ENCODE data around the gene TMOD1.

The TMOD1 gene

GRCh38 chr9:97517331-97518089 lies 16.0 kb downstream of the TMOD1 start:
- no peak overlapping the region for H2BK120ac ChIP-seq (ENCODE audit: low read depth, low read length)
- peaks cover 4 to 14% of the 10 kb centered on the region in 2 experiments for H3K27me3 ChIP-seq (ENCODE audit: control insufficient read depth in 1 of 2, insufficient read depth in 1 of 2, low read length in 2 of 2)
- H3K4ac ChIP-seq (ENCODE audit: low read depth in 1 of 2, low read length in 2 of 2): no peak overlapping the region
- H2BK5ac ChIP-seq (ENCODE audit: low read depth, low read length, poor library complexity, severe bottlenecking): no peak overlapping the region
- H2AFZ ChIP-seq (ENCODE audit: low read depth, low read length): no peak overlapping the region
- 87% methylated on average over 9 of the region's 14 CpGs for WGBS
- no peaks in the 10 kb centered on the region for H3K9me3 ChIP-seq (ENCODE audit: control insufficient read depth, low read length)
- no peak overlapping the region for H2BK15ac ChIP-seq (ENCODE audit: low read depth, poor library complexity, severe bottlenecking)
- no peak overlapping the region for H2AK5ac ChIP-seq (ENCODE audit: low read length, severe bottlenecking)
- DNase-seq: no peak
- no peak overlapping the region for H4K8ac ChIP-seq (ENCODE audit: low read length)
- H3K36me3 ChIP-seq (ENCODE audit: control insufficient read depth in 1 of 2, insufficient read depth in 2 of 2, low read depth in 1 of 2, low read length in 2 of 2): no peaks in the 10 kb centered on the region
- no peak overlapping the region for H3K27ac ChIP-seq (ENCODE audit: low read length, poor library complexity, severe bottlenecking)
- no peaks in the 10 kb centered on the region for H3K79me1 ChIP-seq (replicated peaks; ENCODE audit: low read length, poor library complexity, severe bottlenecking)
- no peak overlapping the region for H2BK12ac ChIP-seq (ENCODE audit: low read length in 2 of 2)
- no peak overlapping the region for H4K91ac ChIP-seq (ENCODE audit: low read length)
- H3K9ac ChIP-seq (ENCODE audit: low read length): no peak overlapping the region
- peaks cover 2% of the 10 kb centered on the region for H3K4me1 ChIP-seq (ENCODE audit: control insufficient read depth, insufficient read depth, low read depth, low read length)
- no peak overlapping the region for H3K23ac ChIP-seq (ENCODE audit: low read length in 2 of 2)
- no peak overlapping the region for H3K4me2 ChIP-seq (ENCODE audit: low read length, poor library complexity, severe bottlenecking)
- no peak overlapping the region for H3K18ac ChIP-seq (ENCODE audit: low read depth in 1 of 2, low read length in 2 of 2)
- H3K14ac ChIP-seq (ENCODE audit: low read length in 2 of 2): no peak overlapping the region
- no peak overlapping the region for H3K4me3 ChIP-seq (ENCODE audit: insufficient read depth in 1 of 2, low read depth in 1 of 2, low read length in 2 of 2)

- Histone ChIP-seq H2BK15ac (ENCODE audit: low read depth, poor library complexity, severe bottlenecking) (no peak overlapping the region), H2AFZ (ENCODE audit: low read depth, low read length) (no peak overlapping the region), H3K9ac (ENCODE audit: low read length) (no peak overlapping the region), H3K14ac (ENCODE audit: low read length in 2 of 2) (no peak overlapping the region), H4K8ac (ENCODE audit: low read length) (no peak overlapping the region), H3K4me2 (ENCODE audit: low read length, poor library complexity, severe bottlenecking) (no peak overlapping the region), H2BK12ac (ENCODE audit: low read length in 2 of 2) (no peak overlapping the region), H3K4me1 (ENCODE audit: control insufficient read depth, insufficient read depth, low read depth, low read length) (peaks cover 2% of the 10 kb centered on the region), H3K4me3 (ENCODE audit: insufficient read depth in 1 of 2, low read depth in 1 of 2, low read length in 2 of 2) (no peak overlapping the region), H3K27ac (ENCODE audit: low read length, poor library complexity, severe bottlenecking) (no peak overlapping the region), H3K27me3 (ENCODE audit: control insufficient read depth in 1 of 2, insufficient read depth in 1 of 2, low read length in 2 of 2) (peaks cover 4 to 14% of the 10 kb centered on the region in 2 experiments), H4K91ac (ENCODE audit: low read length) (peak overlapping the region; percentile 31), H3K36me3 (ENCODE audit: control insufficient read depth in 1 of 2, insufficient read depth in 2 of 2, low read depth in 1 of 2, low read length in 2 of 2) (no peaks in the 10 kb centered on the region), H3K23ac (ENCODE audit: low read length in 2 of 2) (no peak overlapping the region), H2BK5ac (ENCODE audit: low read depth, low read length, poor library complexity, severe bottlenecking) (no peak overlapping the region), H3K4ac (ENCODE audit: low read depth in 1 of 2, low read length in 2 of 2) (no peak overlapping the region), H3K79me1 (replicated peaks; ENCODE audit: low read length, poor library complexity, severe bottlenecking) (no peaks in the 10 kb centered on the region), H3K18ac (ENCODE audit: low read depth in 1 of 2, low read length in 2 of 2) (peak overlapping the region in 1 of 2 experiments; percentile 30), H2BK120ac (ENCODE audit: low read depth, low read length) (no peak overlapping the region), H2AK5ac (ENCODE audit: low read length, severe bottlenecking) (no peak overlapping the region), H3K9me3 (ENCODE audit: control insufficient read depth, low read length) (no peaks in the 10 kb centered on the region)
- no peak for DNase-seq
- 79% methylated on average over 9 of the region's 9 CpGs for WGBS
These were observed 16.9 kb downstream of the TMOD1 start for GRCh38 chr9:97518166-97518908.

GRCh38 chr9:97518909-97519307 lies 17.4 kb downstream of the TMOD1 start:
- Histone ChIP-seq H2AFZ (ENCODE audit: low read depth, low read length) (no peak overlapping the region), H3K4me2 (ENCODE audit: low read length, poor library complexity, severe bottlenecking) (peak overlapping the region; percentile 27), H2BK120ac (ENCODE audit: low read depth, low read length) (no peak overlapping the region), H2BK12ac (ENCODE audit: low read length in 2 of 2) (no peak overlapping the region), H3K23ac (ENCODE audit: low read length in 2 of 2) (no peak overlapping the region), H3K4ac (ENCODE audit: low read depth in 1 of 2, low read length in 2 of 2) (no peak overlapping the region), H3K18ac (ENCODE audit: low read depth in 1 of 2, low read length in 2 of 2) (no peak overlapping the region), H3K9ac (ENCODE audit: low read length) (peak overlapping the region; percentile 64), H3K9me3 (ENCODE audit: control insufficient read depth, low read length) (no peaks in the 10 kb centered on the region), H3K4me3 (ENCODE audit: insufficient read depth in 1 of 2, low read depth in 1 of 2, low read length in 2 of 2) (peak overlapping the region in 1 of 2 experiments; percentile 48), H2BK5ac (ENCODE audit: low read depth, low read length, poor library complexity, severe bottlenecking) (no peak overlapping the region), H3K4me1 (ENCODE audit: control insufficient read depth, insufficient read depth, low read depth, low read length) (peaks cover 2% of the 10 kb centered on the region), H4K91ac (ENCODE audit: low read length) (no peak overlapping the region), H3K79me1 (replicated peaks; ENCODE audit: low read length, poor library complexity, severe bottlenecking) (no peaks in the 10 kb centered on the region), H4K8ac (ENCODE audit: low read length) (no peak overlapping the region), H3K14ac (ENCODE audit: low read length in 2 of 2) (no peak overlapping the region), H3K27ac (ENCODE audit: low read length, poor library complexity, severe bottlenecking) (no peak overlapping the region), H3K36me3 (ENCODE audit: control insufficient read depth in 1 of 2, insufficient read depth in 2 of 2, low read depth in 1 of 2, low read length in 2 of 2) (no peaks in the 10 kb centered on the region), H2AK5ac (ENCODE audit: low read length, severe bottlenecking) (no peak overlapping the region), H2BK15ac (ENCODE audit: low read depth, poor library complexity, severe bottlenecking) (no peak overlapping the region), H3K27me3 (ENCODE audit: control insufficient read depth in 1 of 2, insufficient read depth in 1 of 2, low read length in 2 of 2) (peaks cover 4 to 14% of the 10 kb centered on the region in 2 experiments)
- DNase-seq: peak; percentile 93
- WGBS: 0% methylated on average over 6 of the region's 6 CpGs

GRCh38 chr9:97519441-97519970 lies 18.0 kb downstream of the TMOD1 start:
- Histone ChIP-seq H2AK5ac (ENCODE audit: low read length, severe bottlenecking) (no peak overlapping the region), H3K9me3 (ENCODE audit: control insufficient read depth, low read length) (no peaks in the 10 kb centered on the region), H3K79me1 (replicated peaks; ENCODE audit: low read length, poor library complexity, severe bottlenecking) (no peaks in the 10 kb centered on the region), H3K4me3 (ENCODE audit: insufficient read depth in 1 of 2, low read depth in 1 of 2, low read length in 2 of 2) (no peak overlapping the region), H3K14ac (ENCODE audit: low read length in 2 of 2) (no peak overlapping the region), H3K4me2 (ENCODE audit: low read length, poor library complexity, severe bottlenecking) (no peak overlapping the region), H3K27ac (ENCODE audit: low read length, poor library complexity, severe bottlenecking) (no peak overlapping the region), H3K23ac (ENCODE audit: low read length in 2 of 2) (no peak overlapping the region), H3K27me3 (ENCODE audit: control insufficient read depth in 1 of 2, insufficient read depth in 1 of 2, low read length in 2 of 2) (peaks cover 4 to 12% of the 10 kb centered on the region in 2 experiments), H4K8ac (ENCODE audit: low read length) (no peak overlapping the region), H3K4ac (ENCODE audit: low read depth in 1 of 2, low read length in 2 of 2) (no peak overlapping the region), H3K9ac (ENCODE audit: low read length) (peak overlapping the region; percentile 64), H2BK120ac (ENCODE audit: low read depth, low read length) (no peak overlapping the region), H2BK12ac (ENCODE audit: low read length in 2 of 2) (no peak overlapping the region), H3K4me1 (ENCODE audit: control insufficient read depth, insufficient read depth, low read depth, low read length) (peaks cover 2% of the 10 kb centered on the region), H4K91ac (ENCODE audit: low read length) (no peak overlapping the region), H2AFZ (ENCODE audit: low read depth, low read length) (no peak overlapping the region), H3K36me3 (ENCODE audit: control insufficient read depth in 1 of 2, insufficient read depth in 2 of 2, low read depth in 1 of 2, low read length in 2 of 2) (no peaks in the 10 kb centered on the region), H2BK15ac (ENCODE audit: low read depth, poor library complexity, severe bottlenecking) (no peak overlapping the region), H2BK5ac (ENCODE audit: low read depth, low read length, poor library complexity, severe bottlenecking) (no peak overlapping the region), H3K18ac (ENCODE audit: low read depth in 1 of 2, low read length in 2 of 2) (peak overlapping the region in 1 of 2 experiments; percentile 30)
- no peak for DNase-seq
- 93% methylated on average over 11 of the region's 11 CpGs for WGBS

All from mesenchymal stem cell (in vitro differentiated cells and primary cell).